BLaER1 (cell line): ENCODE data around the gene EDN1.

Experiments used
- H3K27ac ChIP-seq: shearing (Covaris generic); formaldehyde crosslinking; 2 replicates; pipeline ENCODE4 v1.8.1; 2022
- H3K27me3 ChIP-seq: shearing (Covaris generic); formaldehyde crosslinking; 2 replicates; pipeline ENCODE4 v1.8.1; 2022
- H3K36me3 ChIP-seq: shearing (Covaris generic); formaldehyde crosslinking; 2 replicates; pipeline ENCODE4 v1.8.1; 2022
- H3K4me1 ChIP-seq: shearing (Covaris generic); formaldehyde crosslinking; 2 replicates; pipeline ENCODE4 v1.8.1; 2022
- H3K4me2 ChIP-seq: shearing (Covaris generic); formaldehyde crosslinking; 2 replicates; pipeline ENCODE4 v1.8.1; 2022
- H3K4me3 ChIP-seq: shearing (Covaris generic); formaldehyde crosslinking; 2 replicates; pipeline ENCODE4 v1.8.1; 2022
- H3K9ac ChIP-seq: shearing (Covaris generic); formaldehyde crosslinking; 2 replicates; pipeline ENCODE4 v1.8.1; 2022
- H3K9me3 ChIP-seq: shearing (Covaris generic); formaldehyde crosslinking; 2 replicates; pipeline ENCODE4 v1.8.1; 2022
- H4K20me1 ChIP-seq: shearing (Covaris generic); formaldehyde crosslinking; 2 replicates; pipeline ENCODE4 v1.8.1; 2022
- Cebpa-rat ChIP-seq: shearing (Covaris generic); IDR thresholded peaks from 2 replicates; pipeline ENCODE4 v1.8.1; 2022

The EDN1 gene

GRCh38 chr6:12258191-12258590, 32.0 kb upstream of the EDN1 start:
- Histone ChIP-seq H3K4me2 (no peak overlapping the region), H3K36me3 (no peaks in the 10 kb centered on the region), H3K9ac (no peak overlapping the region), H3K9me3 (no peaks in the 10 kb centered on the region), H4K20me1 (no peaks in the 10 kb centered on the region), H3K27ac (no peak overlapping the region), H3K4me1 (no peaks in the 10 kb centered on the region), H3K27me3 (no peaks in the 10 kb centered on the region), H3K4me3 (no peak overlapping the region)
- no peak for TF ChIP-seq Cebpa-rat

GRCh38 chr6:12258591-12259075, 31.5 kb upstream of the EDN1 start:
- H3K4me1 ChIP-seq = no peaks in the 10 kb centered on the region
- no peak overlapping the region for H3K27ac ChIP-seq
- H3K9ac ChIP-seq = no peak overlapping the region
- H3K4me3 ChIP-seq = no peak overlapping the region
- H4K20me1 ChIP-seq = no peaks in the 10 kb centered on the region
- no peak overlapping the region for H3K4me2 ChIP-seq
- no peaks in the 10 kb centered on the region for H3K9me3 ChIP-seq
- no peaks in the 10 kb centered on the region for H3K27me3 ChIP-seq
- TF ChIP-seq Cebpa-rat = no peak
- no peaks in the 10 kb centered on the region for H3K36me3 ChIP-seq

GRCh38 chr6:12260458-12261093, 29.6 kb upstream of the EDN1 start:
- Histone ChIP-seq H3K27me3 (no peaks in the 10 kb centered on the region), H3K4me2 (no peak overlapping the region), H3K9me3 (no peaks in the 10 kb centered on the region), H4K20me1 (no peaks in the 10 kb centered on the region), H3K27ac (no peak overlapping the region), H3K9ac (no peak overlapping the region), H3K4me1 (no peaks in the 10 kb centered on the region), H3K36me3 (no peaks in the 10 kb centered on the region), H3K4me3 (no peak overlapping the region)
- no peak for TF ChIP-seq Cebpa-rat

- no peaks in the 10 kb centered on the region for H4K20me1 ChIP-seq
- H3K4me1 ChIP-seq = no peaks in the 10 kb centered on the region
- H3K9me3 ChIP-seq = no peaks in the 10 kb centered on the region
- H3K27me3 ChIP-seq = no peaks in the 10 kb centered on the region
- H3K27ac ChIP-seq = no peak overlapping the region
- TF ChIP-seq Cebpa-rat = no peak
- no peaks in the 10 kb centered on the region for H3K36me3 ChIP-seq
- H3K4me3 ChIP-seq = no peak overlapping the region
- no peak overlapping the region for H3K9ac ChIP-seq
- no peak overlapping the region for H3K4me2 ChIP-seq
Observed at GRCh38 chr6:12261502-12261901, 28.7 kb upstream of the EDN1 start.

GRCh38 chr6:12262236-12263061, 27.7 kb upstream of the EDN1 start:
- no peaks in the 10 kb centered on the region for H4K20me1 ChIP-seq

GRCh38 chr6:12263403-12263802, 26.8 kb upstream of the EDN1 start:
- Histone ChIP-seq H3K36me3 (no peaks in the 10 kb centered on the region), H3K4me3 (no peak overlapping the region), H3K4me1 (no peaks in the 10 kb centered on the region), H4K20me1 (no peaks in the 10 kb centered on the region), H3K27me3 (no peaks in the 10 kb centered on the region), H3K9ac (no peak overlapping the region), H3K9me3 (no peaks in the 10 kb centered on the region), H3K4me2 (no peak overlapping the region), H3K27ac (no peak overlapping the region)
- no peak for TF ChIP-seq Cebpa-rat

More at GRCh38 chr6:12262236-12263061, 27.7 kb upstream of the EDN1 start:
- no peak overlapping the region for H3K4me3 ChIP-seq
- TF ChIP-seq Cebpa-rat = no peak
- no peaks in the 10 kb centered on the region for H3K4me1 ChIP-seq
- no peak overlapping the region for H3K27ac ChIP-seq
- no peaks in the 10 kb centered on the region for H3K36me3 ChIP-seq
- H3K4me2 ChIP-seq = no peak overlapping the region
- no peaks in the 10 kb centered on the region for H3K9me3 ChIP-seq
- no peaks in the 10 kb centered on the region for H3K27me3 ChIP-seq
- no peak overlapping the region for H3K9ac ChIP-seq

- no peak for TF ChIP-seq Cebpa-rat
- H3K4me2 ChIP-seq = no peak overlapping the region
- no peaks in the 10 kb centered on the region for H4K20me1 ChIP-seq
- no peak overlapping the region for H3K9ac ChIP-seq
- H3K9me3 ChIP-seq = no peaks in the 10 kb centered on the region
- H3K4me3 ChIP-seq = no peak overlapping the region
- no peak overlapping the region for H3K27ac ChIP-seq
- no peaks in the 10 kb centered on the region for H3K27me3 ChIP-seq
- no peaks in the 10 kb centered on the region for H3K36me3 ChIP-seq
- no peaks in the 10 kb centered on the region for H3K4me1 ChIP-seq
Observed at GRCh38 chr6:12264671-12265070, 25.5 kb upstream of the EDN1 start.

- Histone ChIP-seq H3K27me3 (no peaks in the 10 kb centered on the region), H3K9ac (no peak overlapping the region), H3K36me3 (no peaks in the 10 kb centered on the region), H3K4me3 (no peak overlapping the region), H3K9me3 (no peaks in the 10 kb centered on the region), H3K4me1 (no peaks in the 10 kb centered on the region), H3K27ac (no peak overlapping the region), H4K20me1 (no peaks in the 10 kb centered on the region), H3K4me2 (no peak overlapping the region)
- TF ChIP-seq Cebpa-rat = no peak
Observed at GRCh38 chr6:12265296-12265695, 24.9 kb upstream of the EDN1 start.

GRCh38 chr6:12265791-12266190, 24.4 kb upstream of the EDN1 start:
- no peaks in the 10 kb centered on the region for H4K20me1 ChIP-seq
- no peaks in the 10 kb centered on the region for H3K36me3 ChIP-seq
- no peaks in the 10 kb centered on the region for H3K27me3 ChIP-seq
- H3K9ac ChIP-seq = no peak overlapping the region
- TF ChIP-seq Cebpa-rat = no peak
- H3K27ac ChIP-seq = no peak overlapping the region
- no peak overlapping the region for H3K4me3 ChIP-seq
- H3K9me3 ChIP-seq = no peaks in the 10 kb centered on the region
- H3K4me2 ChIP-seq = no peak overlapping the region
- H3K4me1 ChIP-seq = no peaks in the 10 kb centered on the region

- TF ChIP-seq Cebpa-rat = no peak
- no peaks in the 10 kb centered on the region for H3K27me3 ChIP-seq
- H3K9ac ChIP-seq = no peak overlapping the region
- H3K9me3 ChIP-seq = peaks cover under 1% of the 10 kb centered on the region; the same call in 1 of the 2 replicates
- H3K4me2 ChIP-seq = no peak overlapping the region
- no peaks in the 10 kb centered on the region for H4K20me1 ChIP-seq
- no peaks in the 10 kb centered on the region for H3K4me1 ChIP-seq
- no peak overlapping the region for H3K27ac ChIP-seq
- H3K36me3 ChIP-seq = no peaks in the 10 kb centered on the region
- H3K4me3 ChIP-seq = no peak overlapping the region
Observed at GRCh38 chr6:12266571-12266970, 23.6 kb upstream of the EDN1 start.
